Central memory CD8-positive, alpha-beta T cell (primary cell): Measurements from ENCODE around the gene HOXC11.
A peak's percentile ranks its signal among the peaks of the same experiment; 100 is the strongest.

Experiments used
- ATAC-seq: fragments of 150-1000 bp; cut with Tn5 transposase; replicated peaks from 2 replicates; pipeline ENCODE4 v1.10.0; 2022; ENCODE audit warnings: mild to moderate bottlenecking, moderate FRiP score, moderate number of reproducible peaks; ENCODE audit not compliant: poor library complexity, severe bottlenecking; ENCODE audit errors: extremely low read depth
- DNase-seq, 2 donors: peaks; one replicate each; pipeline ENCODE4 v3.0.0; 2021; ENCODE audit warnings: low spot score in 2 of 2
- H3K27ac Mint-ChIP-seq: one replicate; pipeline ENCODE4 v1.8.0; 2022; ENCODE audit warnings: low read depth, mild to moderate bottlenecking, moderate library complexity, mixed read lengths
- H3K27me3 Mint-ChIP-seq: one replicate; pipeline ENCODE4 v1.8.0; 2022; ENCODE audit warnings: mixed read lengths
- H3K36me3 Mint-ChIP-seq: one replicate; pipeline ENCODE4 v1.8.0; 2022; ENCODE audit warnings: mild to moderate bottlenecking, moderate library complexity, mixed read lengths; ENCODE audit not compliant: insufficient read depth
- H3K4me1 Mint-ChIP-seq: one replicate; pipeline ENCODE4 v1.8.0; 2022; ENCODE audit warnings: mixed read lengths
- H3K4me3 Mint-ChIP-seq: one replicate; pipeline ENCODE4 v1.8.0; 2022; ENCODE audit warnings: mild to moderate bottlenecking, moderate library complexity, mixed read lengths
- H3K9me3 Mint-ChIP-seq: one replicate; pipeline ENCODE4 v1.8.0; 2022; ENCODE audit warnings: mixed read lengths

The HOXC11 gene

DNA sequence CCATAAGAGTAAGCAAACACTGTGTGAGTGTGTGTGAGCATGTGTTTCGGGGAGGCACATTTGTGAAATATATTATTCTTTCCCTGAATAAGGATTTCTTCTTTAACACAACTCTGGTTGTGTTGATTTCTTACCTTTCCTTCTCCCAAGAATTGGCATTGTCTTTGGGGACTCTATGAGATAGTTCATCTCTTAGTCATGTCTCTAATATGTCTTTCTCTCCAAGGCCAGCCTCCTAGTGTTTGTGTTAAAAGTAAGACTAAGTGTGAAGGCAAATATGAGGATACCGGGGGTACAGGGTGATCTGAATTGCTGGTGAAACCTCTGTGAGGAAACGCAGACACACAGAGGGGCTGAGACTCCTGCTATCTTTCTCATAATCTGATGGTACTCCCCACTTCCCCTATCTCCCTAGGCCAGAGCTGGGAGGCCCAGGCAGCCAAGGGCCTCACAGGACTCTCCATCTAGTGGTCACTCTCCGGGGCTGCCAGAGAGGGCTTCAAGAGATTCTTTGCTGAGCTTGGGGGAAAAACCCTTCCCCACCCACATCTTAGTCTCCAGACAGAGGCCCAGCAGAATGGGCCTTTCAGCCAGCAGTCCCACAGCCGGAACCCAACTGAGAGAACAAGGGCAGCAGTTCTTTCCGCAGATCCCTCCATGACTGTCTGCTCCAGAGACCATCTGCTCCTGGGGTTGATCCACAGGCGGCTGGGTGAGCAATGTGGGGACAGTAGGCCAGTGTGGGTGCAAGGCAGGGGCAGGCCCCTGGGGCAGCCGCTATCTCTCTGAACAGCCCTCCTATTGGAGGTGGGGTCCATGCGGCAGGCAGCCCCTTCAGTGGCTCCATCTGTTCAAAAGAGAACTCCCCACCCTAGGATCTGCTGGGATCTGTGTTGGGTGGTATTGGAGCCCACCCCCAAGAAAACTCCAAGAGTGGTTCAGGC is 24.0 kb upstream of the HOXC11 start:
- Mint-ChIP-seq H3K36me3 (peaks cover 29% of the 10 kb centered on the region), H3K9me3 (no peaks in the 10 kb centered on the region), H3K4me3 (no peak overlapping the region), H3K4me1 (peaks cover 14% of the 10 kb centered on the region), H3K27me3 (peaks cover 100% of the 10 kb centered on the region), H3K27ac (no peak overlapping the region)
- DNase-seq, result no peak
- no peak for ATAC-seq

- DNase-seq, result no peak
- Mint-ChIP-seq H3K36me3 (peaks cover 34% of the 10 kb centered on the region), H3K27ac (no peak overlapping the region), H3K27me3 (peaks cover 99% of the 10 kb centered on the region), H3K9me3 (no peaks in the 10 kb centered on the region), H3K4me3 (no peak overlapping the region), H3K4me1 (peaks cover 14% of the 10 kb centered on the region)
- no peak for ATAC-seq
Measured at GRCh38 chr12:53949631-53950436, 23.1 kb upstream of the HOXC11 start.

DNA sequence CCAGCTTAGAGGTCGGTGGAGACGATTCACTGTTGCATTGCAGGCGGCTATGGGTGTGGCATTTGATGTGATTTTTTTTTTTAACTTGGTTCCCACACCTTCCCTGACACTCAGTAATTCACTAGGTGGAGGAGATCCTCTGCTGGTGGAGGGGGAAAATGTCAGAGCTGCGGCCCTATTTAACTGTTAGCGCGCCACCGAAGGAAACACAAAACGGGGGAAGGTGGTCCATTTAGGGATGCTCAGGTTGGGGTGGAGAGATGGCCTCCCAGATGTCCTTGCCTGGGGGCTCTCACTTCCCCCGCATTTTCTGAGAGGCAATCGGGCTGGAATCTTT is 22.5 kb upstream of the HOXC11 start:
- Mint-ChIP-seq H3K27ac (no peak overlapping the region), H3K4me3 (no peak overlapping the region), H3K36me3 (peaks cover 31% of the 10 kb centered on the region), H3K4me1 (peaks cover 14% of the 10 kb centered on the region), H3K27me3 (peaks cover 95% of the 10 kb centered on the region), H3K9me3 (no peaks in the 10 kb centered on the region)
- no peak for ATAC-seq
- DNase-seq, result no peak

DNA sequence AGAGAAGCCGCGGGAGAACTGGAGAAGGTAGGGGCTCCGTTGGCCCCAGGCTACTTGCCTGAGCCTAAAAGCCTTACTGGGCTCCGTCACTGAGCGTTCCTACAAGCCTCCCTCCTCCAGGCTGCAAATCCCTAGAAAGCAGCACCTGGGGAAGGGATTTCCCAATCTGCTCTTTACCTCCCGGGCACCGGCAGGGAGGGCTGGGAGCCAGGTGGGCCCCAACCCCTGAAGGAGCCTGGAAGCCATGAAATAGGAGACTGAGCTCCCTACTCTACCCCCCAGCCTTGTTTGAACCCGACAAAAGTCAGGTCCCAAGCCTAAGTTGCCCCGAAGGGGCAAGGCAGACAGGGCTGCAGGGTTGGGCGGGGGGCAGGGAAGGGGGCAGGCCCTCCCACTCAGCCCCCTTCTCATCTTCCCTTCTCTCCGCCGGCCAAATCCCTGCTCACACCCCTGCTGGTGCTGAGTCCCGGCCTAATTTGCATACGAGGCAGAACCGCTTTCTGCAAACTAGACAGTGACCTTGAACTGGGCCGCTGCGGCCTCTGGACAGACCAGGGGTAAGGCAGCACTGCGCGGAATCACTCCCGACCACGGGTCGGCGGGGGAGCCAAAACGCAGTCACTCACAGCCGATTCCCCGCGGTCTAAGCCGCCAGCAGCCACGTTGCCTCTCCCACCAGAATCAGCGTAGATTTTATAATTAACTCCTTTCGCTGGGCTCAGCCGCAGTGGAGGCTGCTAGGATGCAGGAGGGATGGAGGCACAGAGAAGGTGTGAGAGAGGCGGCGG is 21.9 kb upstream of the HOXC11 start:
- Mint-ChIP-seq H3K9me3 (no peaks in the 10 kb centered on the region), H3K36me3 (peaks cover 35% of the 10 kb centered on the region), H3K4me3 (peak overlapping the region; percentile 16), H3K27ac (peak overlapping the region; percentile 83), H3K4me1 (peaks cover 19% of the 10 kb centered on the region), H3K27me3 (peaks cover 95% of the 10 kb centered on the region)
- no peak for ATAC-seq
- DNase-seq, result no peak

DNA sequence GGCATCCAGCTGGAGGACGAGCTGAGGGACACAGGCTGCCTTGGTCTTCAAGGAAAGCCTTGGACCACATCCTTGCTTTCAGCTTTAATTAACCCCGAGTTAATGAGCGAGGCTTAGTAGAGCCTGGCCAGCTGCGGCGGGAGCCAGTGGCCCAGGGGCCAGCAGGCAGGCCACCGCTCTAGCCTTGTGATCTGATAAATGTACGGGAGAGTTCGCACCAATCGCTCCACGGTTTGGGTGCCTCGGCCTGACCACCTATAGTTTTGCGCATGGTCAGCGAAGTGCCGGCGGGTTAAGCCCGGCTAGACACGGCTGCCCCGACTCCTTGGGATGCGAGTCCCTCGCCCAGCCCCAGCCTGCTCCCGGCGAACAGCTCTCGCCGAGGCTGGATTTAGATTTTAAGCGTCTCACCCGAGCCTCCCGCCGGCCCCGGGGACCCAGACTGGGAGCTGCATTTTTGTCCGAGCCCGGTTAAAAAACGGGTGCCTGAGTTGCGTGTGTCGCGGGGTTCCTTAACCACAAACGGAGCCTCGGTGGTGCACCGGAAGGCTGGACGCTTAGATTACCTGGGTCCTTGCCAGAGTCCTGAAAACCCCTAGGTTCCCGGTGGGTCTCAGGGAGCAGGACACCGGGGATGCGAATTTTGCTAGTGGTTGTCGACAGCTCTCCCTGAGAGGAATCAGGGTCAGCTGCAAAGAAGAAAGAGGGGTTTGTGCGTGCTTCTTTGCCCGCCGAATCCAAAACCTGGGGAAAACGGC is 21.2 kb upstream of the HOXC11 start:
- DNase-seq, result no peak
- peaks cover 37% of the 10 kb centered on the region for H3K36me3 Mint-ChIP-seq
- H3K4me1 Mint-ChIP-seq, result peaks cover 26% of the 10 kb centered on the region
- H3K9me3 Mint-ChIP-seq, result no peaks in the 10 kb centered on the region
- peaks cover 95% of the 10 kb centered on the region for H3K27me3 Mint-ChIP-seq
- H3K4me3 Mint-ChIP-seq, result peak overlapping the region; percentile 16
- H3K27ac Mint-ChIP-seq, result peak overlapping the region; percentile 83
- no peak for ATAC-seq

GRCh38 chr12:53952335-53952694 is 20.6 kb upstream of the HOXC11 start:
- Mint-ChIP-seq H3K36me3 (peaks cover 37% of the 10 kb centered on the region), H3K27me3 (peaks cover 95% of the 10 kb centered on the region), H3K9me3 (no peaks in the 10 kb centered on the region), H3K27ac (peak overlapping the region; percentile 83), H3K4me1 (peaks cover 31% of the 10 kb centered on the region), H3K4me3 (peak overlapping the region; percentile 16)
- ATAC-seq (no peak), DNase-seq (no peak)

GRCh38 chr12:53952871-53953734 is 19.8 kb upstream of the HOXC11 start:
- no peaks in the 10 kb centered on the region for H3K9me3 Mint-ChIP-seq
- no peak for ATAC-seq
- peaks cover 95% of the 10 kb centered on the region for H3K27me3 Mint-ChIP-seq
- no peak for DNase-seq
- peaks cover 31% of the 10 kb centered on the region for H3K4me1 Mint-ChIP-seq
- H3K36me3 Mint-ChIP-seq, result peaks cover 37% of the 10 kb centered on the region
- peak overlapping the region; percentile 58 for H3K27ac Mint-ChIP-seq
- peak overlapping the region; percentile 16 for H3K4me3 Mint-ChIP-seq

- H3K36me3 Mint-ChIP-seq, result peaks cover 37% of the 10 kb centered on the region
- peak overlapping the region; percentile 58 for H3K27ac Mint-ChIP-seq
- DNase-seq, result no peak
- peak overlapping the region; percentile 16 for H3K4me3 Mint-ChIP-seq
- H3K9me3 Mint-ChIP-seq, result no peaks in the 10 kb centered on the region
- peaks cover 31% of the 10 kb centered on the region for H3K4me1 Mint-ChIP-seq
- peaks cover 95% of the 10 kb centered on the region for H3K27me3 Mint-ChIP-seq
- ATAC-seq, result no peak
Measured at GRCh38 chr12:53953831-53954693, 18.9 kb upstream of the HOXC11 start.

- ATAC-seq, result no peak
- Mint-ChIP-seq H3K4me3 (peak within 1 kb of the TSS; percentile 16), H3K36me3 (peaks cover 37% of the 10 kb centered on the region), H3K9me3 (no peaks in the 10 kb centered on the region), H3K27me3 (peaks cover 95% of the 10 kb centered on the region), H3K4me1 (peaks cover 31% of the 10 kb centered on the region), H3K27ac (peak within 1 kb of the TSS; percentile 58)
- no peak for DNase-seq
Measured at GRCh38 chr12:53954694-53955035, 18.3 kb upstream of the HOXC11 start, which contains the start of gene HOXC12. TSS of gene HOXC12 (plus strand) at chr12:53954903. CDS start at chr12:53954930, 27 bp downstream.

GRCh38 chr12:53955036-53955775 is 17.7 kb upstream of the HOXC11 start:
- ATAC-seq (no peak), DNase-seq (no peak)
- no peaks in the 10 kb centered on the region for H3K9me3 Mint-ChIP-seq
- peaks cover 36% of the 10 kb centered on the region for H3K4me1 Mint-ChIP-seq
- H3K36me3 Mint-ChIP-seq, result peaks cover 39% of the 10 kb centered on the region
- H3K27me3 Mint-ChIP-seq, result peaks cover 95% of the 10 kb centered on the region
- H3K4me3 Mint-ChIP-seq, result peak overlapping the region; percentile 16
- H3K27ac Mint-ChIP-seq, result no peak overlapping the region
